Endothelial cell of umbilical vein (primary cell): ENCODE measurements around the gene RAB3D. TPM values are rescaled to one million over a fixed set of nuclear protein-coding genes. Genes with fewer than 3 reads are reported as not detected.
"Not testable (repeated sequence)": the region's sequence is repeated elsewhere in the genome, so short reads cannot be mapped to it uniquely, and the experiment has no call there.

ENCODE experiments used
- BruUV-seq: library from RNA; stranded (reverse); fragments of 400-500 nt; replicated peaks from 2 replicates; lab custom pipeline; 2021; lab: Mats Ljungman, UMichigan
- CTCF ChIA-PET: fragments of 300-600, 350-600 bp; sonication (Branson Sonifier 250); formaldehyde crosslinking; loops from one replicate; lab custom pipeline; 2021; ENCODE audit warnings: antibody characterized with exemption, inconsistent platforms; lab: Charles Lee
- POLR2A ChIA-PET: fragments of 300-600, 350-600 bp; sonication (Branson Sonifier 250); formaldehyde crosslinking; loops from one replicate; lab custom pipeline; 2021; ENCODE audit warnings: antibody characterized with exemption, inconsistent platforms; lab: Charles Lee
- DNase-seq: peaks from one replicate; pipeline ENCODE4 v3.0.0-alpha.2; 2011; ENCODE audit warnings: low read depth, low spot score
- FAIRE-seq: peaks from 2 replicates; lab custom pipeline; 2011; peaks lifted over from hg19 to GRCh38; lab: Jason Lieb, UNC
- H2AFZ ChIP-seq: 2 replicates; pipeline ENCODE4 v1.6.0; 2012; ENCODE audit warnings: low read depth, low read length, control low read depth, inconsistent platforms
- H3K27ac ChIP-seq: 2 replicates; pipeline ENCODE4 v1.5.1; 2011; ENCODE audit warnings: low read depth, mild to moderate bottlenecking, control low read depth, low read length, moderate library complexity; ENCODE audit not compliant: insufficient read depth
- H3K27me3 ChIP-seq, 2 experiments: 2 replicates each; pipeline versions ENCODE4 v1.6.0 to v1.6.1; 2011; ENCODE audit warnings: low read length in 2 of 2, mixed read lengths in 1 of 2; ENCODE audit not compliant: control insufficient read depth in 2 of 2, insufficient read depth in 2 of 2
- H3K36me3 ChIP-seq, 2 experiments: 2 replicates in 1 of 2; 3 replicates in 1 of 2; pipeline ENCODE4 v1.5.1; 2011; ENCODE audit warnings: low read length in 2 of 2, mild to moderate bottlenecking in 1 of 2, moderate library complexity in 1 of 2; ENCODE audit not compliant: control insufficient read depth in 2 of 2, insufficient read depth in 2 of 2; ENCODE audit errors: extremely low read depth in 1 of 2
- H3K4me1 ChIP-seq: 3 replicates; pipeline ENCODE4 v1.5.1; 2011; ENCODE audit warnings: mild to moderate bottlenecking, low read length; ENCODE audit not compliant: control insufficient read depth, insufficient read depth; ENCODE audit errors: extremely low read depth
- H3K4me2 ChIP-seq: 2 replicates; pipeline ENCODE4 v1.6.1; 2011; ENCODE audit warnings: low read length, control low read depth, mixed read lengths; ENCODE audit not compliant: insufficient read depth
- H3K4me3 ChIP-seq, 3 experiments: fragments of 200-600 bp in 1 of 3; sonication (generic), shearing (Covaris generic) in 1 of 3; replicated peaks in 1 of 3; 2 replicates each; pipeline ENCODE4 v1.5.1; 2011 to 2016; ENCODE audit warnings: control low read depth in 3 of 3, low read length in 3 of 3, mild to moderate bottlenecking in 2 of 3, inconsistent platforms in 1 of 3, low read depth in 1 of 3, moderate library complexity in 1 of 3; ENCODE audit not compliant: insufficient read depth in 1 of 3
- H3K79me2 ChIP-seq: 2 replicates; pipeline ENCODE4 v1.6.0; 2012; ENCODE audit warnings: low read length, inconsistent platforms; ENCODE audit not compliant: control insufficient read depth, insufficient read depth
- H3K9ac ChIP-seq: replicated peaks from 2 replicates; pipeline ENCODE3; 2011; ENCODE audit warnings: low read length, control low read depth; ENCODE audit not compliant: insufficient read depth; ENCODE audit errors: extremely low read depth
- H3K9me1 ChIP-seq: replicated peaks from 3 replicates; pipeline ENCODE4 v1.6.0; 2011; ENCODE audit warnings: mild to moderate bottlenecking, low read length; ENCODE audit not compliant: control insufficient read depth, insufficient read depth; ENCODE audit errors: extremely low read depth
- H3K9me3 ChIP-seq: replicated peaks from 2 replicates; pipeline ENCODE4 v1.5.1; 2012; ENCODE audit warnings: low read length, inconsistent platforms; ENCODE audit not compliant: control insufficient read depth, insufficient read depth
- H4K20me1 ChIP-seq: replicated peaks from 2 replicates; pipeline ENCODE3; 2011; ENCODE audit warnings: mild to moderate bottlenecking, low read length; ENCODE audit not compliant: control insufficient read depth, insufficient read depth; ENCODE audit errors: extremely low read depth
- EZH2 ChIP-seq: IDR thresholded peaks from 2 replicates; pipeline ENCODE4 v1.6.1; 2012; ENCODE audit warnings: borderline replicate concordance, low read depth, mild to moderate bottlenecking, moderate library complexity, low read length, inconsistent platforms; ENCODE audit not compliant: severe bottlenecking
- FOS ChIP-seq: IDR thresholded peaks from 2 replicates; pipeline ENCODE4 v1.6.1; 2011; ENCODE audit warnings: mild to moderate bottlenecking, low read length, moderate library complexity, borderline replicate concordance; ENCODE audit not compliant: insufficient read depth
- JUN ChIP-seq: IDR thresholded peaks from 2 replicates; pipeline ENCODE4 v1.6.1; 2011; ENCODE audit warnings: borderline replicate concordance, low read depth; ENCODE audit not compliant: insufficient read length, insufficient read depth
- MYC ChIP-seq: IDR thresholded peaks from one replicate; pipeline ENCODE4 v1.6.1; 2011; ENCODE audit warnings: mild to moderate bottlenecking, low read depth, low read length
- POLR2A ChIP-seq: IDR thresholded peaks from 2 replicates; pipeline ENCODE4 v1.6.1; 2012; ENCODE audit warnings: low read depth, mild to moderate bottlenecking, control low read depth, low read length
- POLR2AphosphoS5 ChIP-seq: IDR thresholded peaks from 2 replicates; pipeline ENCODE4 v1.6.1; 2012; ENCODE audit warnings: low read depth, mild to moderate bottlenecking, control low read depth, low read length, moderate library complexity; ENCODE audit not compliant: insufficient read depth
- dilution Hi-C: fragments of 300-500 bp; cut with MboI; formaldehyde crosslinking; loops from one replicate; pipeline ENCODE4 v1.15.0; 2019; ENCODE audit warnings: low sequenced_read_pairs; ENCODE audit not compliant: extremely low pct_ligation_motif_present
- intact Hi-C: fragments of 100-400 bp; cut with micrococcal nuclease; formaldehyde crosslinking; loops from one replicate; pipeline ENCODE4 v1.10.0; 2022
- polyA plus RNA-seq, 4 experiments: library from polyadenylated mRNA; depleted of rRNA in 3 of 4; stranded (reverse) in 3 of 4; unstranded in 1 of 4; fragments of >200 nt; gene quantifications; 2 replicates each; pipeline versions ENCODE4 v1.2.1 to v1.2.3, GENCODE V29; 2011 to 2012; ENCODE audit warnings: missing spikeins in 1 of 4
- total RNA-seq: library from RNA; stranded (reverse); gene quantifications from 2 replicates; pipeline ENCODE4 v1.2.3, GENCODE V29; 2021
- TF ChIP-seq, protein P1 (sequence below), 2 donors: IDR thresholded peaks; 1 replicate in 1 of 2; 2 replicates in 1 of 2; pipeline ENCODE4 v1.5.1; 2011; ENCODE audit warnings: low read length in 2 of 2, mild to moderate bottlenecking in 2 of 2, moderate library complexity in 2 of 2, control low read depth in 1 of 2, inconsistent platforms in 1 of 2, low read depth in 1 of 2; ENCODE audit not compliant: insufficient read depth in 1 of 2; ENCODE audit errors: extremely low read depth in 1 of 2
- TF ChIP-seq, protein P2 (sequence below): IDR thresholded peaks from 2 replicates; pipeline ENCODE4 v1.6.1; 2011; ENCODE audit not compliant: insufficient read depth, insufficient read length

RAB3D gene
- total and polyA plus RNA-seq, 2 donors (not counting 3 experiments of a cell fraction or from before 2014, with no cell fraction given), result 35.4 to 48.2 TPM

DNA sequence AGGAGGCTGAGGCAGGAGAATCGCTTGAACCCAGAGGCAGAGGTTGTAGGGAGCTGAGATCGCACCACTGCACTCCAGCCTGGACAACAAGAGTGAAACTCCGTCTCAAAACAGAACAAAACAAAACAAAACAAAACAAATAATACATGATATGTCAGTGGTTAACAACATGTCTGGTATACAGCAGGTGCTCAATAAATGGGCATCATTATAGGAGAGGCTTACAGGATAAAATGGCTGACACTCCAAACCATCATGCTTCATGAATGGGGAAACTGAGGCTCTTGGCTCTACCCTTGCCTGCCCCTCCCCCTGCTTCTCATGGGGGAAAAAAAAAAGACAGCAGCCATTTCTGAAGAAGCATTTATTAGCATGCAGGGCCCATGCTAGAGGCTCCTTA, 3.0 kb upstream of the RAB3D start:
- intact Hi-C loops, result no loop called here
- dilution Hi-C loops, result no loop called here
- DNase-seq (no peak), FAIRE-seq (no peak)
- Histone ChIP-seq H3K4me3 (no peak overlapping the region), H3K27me3 (no peaks in the 10 kb centered on the region), H3K79me2 (no peaks in the 10 kb centered on the region), H3K9ac (no peak overlapping the region), H3K4me2 (no peak overlapping the region), H2AFZ (no peak overlapping the region), H3K36me3 (peaks cover 0 to 3% of the 10 kb centered on the region in 2 experiments), H3K4me1 (peaks cover 31% of the 10 kb centered on the region), H3K9me1 (no peaks in the 10 kb centered on the region), H3K27ac (no peak overlapping the region), H3K9me3 (no peaks in the 10 kb centered on the region), H4K20me1 (no peaks in the 10 kb centered on the region)
- CTCF ChIA-PET, result no interaction called here
- POLR2A ChIA-PET, result interaction anchor here (0.6 kb wide), 1 partner anchor 20 kb away, joined by 3 read pairs; no protein-coding TSS in a partner anchor
- BruUV-seq, result no TSS peak
- TF ChIP-seq, protein P1, sequence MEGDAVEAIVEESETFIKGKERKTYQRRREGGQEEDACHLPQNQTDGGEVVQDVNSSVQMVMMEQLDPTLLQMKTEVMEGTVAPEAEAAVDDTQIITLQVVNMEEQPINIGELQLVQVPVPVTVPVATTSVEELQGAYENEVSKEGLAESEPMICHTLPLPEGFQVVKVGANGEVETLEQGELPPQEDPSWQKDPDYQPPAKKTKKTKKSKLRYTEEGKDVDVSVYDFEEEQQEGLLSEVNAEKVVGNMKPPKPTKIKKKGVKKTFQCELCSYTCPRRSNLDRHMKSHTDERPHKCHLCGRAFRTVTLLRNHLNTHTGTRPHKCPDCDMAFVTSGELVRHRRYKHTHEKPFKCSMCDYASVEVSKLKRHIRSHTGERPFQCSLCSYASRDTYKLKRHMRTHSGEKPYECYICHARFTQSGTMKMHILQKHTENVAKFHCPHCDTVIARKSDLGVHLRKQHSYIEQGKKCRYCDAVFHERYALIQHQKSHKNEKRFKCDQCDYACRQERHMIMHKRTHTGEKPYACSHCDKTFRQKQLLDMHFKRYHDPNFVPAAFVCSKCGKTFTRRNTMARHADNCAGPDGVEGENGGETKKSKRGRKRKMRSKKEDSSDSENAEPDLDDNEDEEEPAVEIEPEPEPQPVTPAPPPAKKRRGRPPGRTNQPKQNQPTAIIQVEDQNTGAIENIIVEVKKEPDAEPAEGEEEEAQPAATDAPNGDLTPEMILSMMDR (IDR thresholded peaks at IDR 0.05; ENCODE audit: extremely low read depth in 1 of 2, insufficient read depth in 1 of 2, low read depth in 1 of 2, low read length in 2 of 2), result no peak
- TF ChIP-seq, protein P2, sequence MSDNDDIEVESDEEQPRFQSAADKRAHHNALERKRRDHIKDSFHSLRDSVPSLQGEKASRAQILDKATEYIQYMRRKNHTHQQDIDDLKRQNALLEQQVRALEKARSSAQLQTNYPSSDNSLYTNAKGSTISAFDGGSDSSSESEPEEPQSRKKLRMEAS, result no peak
- TF ChIP-seq EZH2, result no peak
- TF ChIP-seq FOS, result no peak
- TF ChIP-seq JUN, result no peak
- TF ChIP-seq POLR2AphosphoS5, result no peak
- TF ChIP-seq POLR2A, result no peak
- no peak for TF ChIP-seq MYC

DNA sequence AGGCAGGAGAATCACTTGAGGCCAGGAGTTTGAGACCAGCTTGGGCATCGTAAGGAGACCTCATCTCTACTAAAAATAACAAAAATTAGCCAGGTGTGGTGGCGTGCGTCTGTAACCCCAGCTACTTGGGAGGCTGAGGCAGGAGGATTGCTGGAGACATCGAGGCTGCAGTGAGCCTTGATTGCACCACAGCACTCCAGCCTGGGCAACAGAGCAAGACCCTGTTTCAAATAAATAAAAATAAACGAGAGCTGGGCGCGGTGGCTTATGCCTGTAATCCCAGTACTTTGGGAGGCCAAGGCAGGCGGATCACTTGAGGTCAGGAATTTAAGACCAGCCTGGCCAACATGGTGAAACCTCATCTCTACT, 626 bp upstream of the RAB3D start:
- dilution Hi-C loops, H3K27me3 ChIP-seq, H3K4me2 ChIP-seq, H3K27ac ChIP-seq, BruUV-seq, H3K9ac ChIP-seq, H4K20me1 ChIP-seq, H2AFZ ChIP-seq, H3K9me1 ChIP-seq, H3K79me2 ChIP-seq, intact Hi-C loops, H3K9me3 ChIP-seq, DNase-seq, H3K4me3 ChIP-seq: not testable (repeated sequence)
- H3K4me1 ChIP-seq, result peaks cover 17% of the 10 kb centered on the region
- ChIA-PET CTCF (interaction anchor here (0.9 to 2.2 kb wide), 7 partner anchors 9 to 45 kb away, joined by 3 to 23 read pairs (median 6); partner anchors contain the start of gene SWSAP1), POLR2A (interaction anchor here (0.6 kb wide), 1 partner anchor 112 kb away, joined by 3 read pairs; no protein-coding TSS in a partner anchor)
- peaks cover 0 to 13% of the 10 kb centered on the region in 2 experiments for H3K36me3 ChIP-seq
- FAIRE-seq, result peak; percentile 8
